Endothelial cell of umbilical vein (primary cell): ENCODE data around the gene NTN3. TPM values are rescaled to one million over a fixed set of nuclear protein-coding genes. Genes with fewer than 3 reads are reported as not detected.

Experiments used
- BruUV-seq: library from RNA; stranded (reverse); fragments of 400-500 nt; replicated peaks from 2 replicates; lab custom pipeline; 2021; lab: Mats Ljungman, UMichigan
- CTCF ChIA-PET: fragments of 300-600, 350-600 bp; sonication (Branson Sonifier 250); formaldehyde crosslinking; loops from one replicate; lab custom pipeline; 2021; ENCODE audit warnings: antibody characterized with exemption, inconsistent platforms; lab: Charles Lee
- POLR2A ChIA-PET: fragments of 300-600, 350-600 bp; sonication (Branson Sonifier 250); formaldehyde crosslinking; loops from one replicate; lab custom pipeline; 2021; ENCODE audit warnings: antibody characterized with exemption, inconsistent platforms; lab: Charles Lee
- DNase-seq: peaks from one replicate; pipeline ENCODE4 v3.0.0-alpha.2; 2011; ENCODE audit warnings: low read depth, low spot score
- FAIRE-seq: peaks from 2 replicates; lab custom pipeline; 2011; peaks lifted over from hg19 to GRCh38; lab: Jason Lieb, UNC
- H2AFZ ChIP-seq: 2 replicates; pipeline ENCODE4 v1.6.0; 2012; ENCODE audit warnings: low read depth, low read length, control low read depth, inconsistent platforms
- H3K27ac ChIP-seq: 2 replicates; pipeline ENCODE4 v1.5.1; 2011; ENCODE audit warnings: low read depth, mild to moderate bottlenecking, control low read depth, low read length, moderate library complexity; ENCODE audit not compliant: insufficient read depth
- H3K27me3 ChIP-seq, 2 experiments: 2 replicates each; pipeline versions ENCODE4 v1.6.0 to v1.6.1; 2011; ENCODE audit warnings: low read length in 2 of 2, mixed read lengths in 1 of 2; ENCODE audit not compliant: control insufficient read depth in 2 of 2, insufficient read depth in 2 of 2
- H3K36me3 ChIP-seq, 2 experiments: 2 replicates in 1 of 2; 3 replicates in 1 of 2; pipeline ENCODE4 v1.5.1; 2011; ENCODE audit warnings: low read length in 2 of 2, mild to moderate bottlenecking in 1 of 2, moderate library complexity in 1 of 2; ENCODE audit not compliant: control insufficient read depth in 2 of 2, insufficient read depth in 2 of 2; ENCODE audit errors: extremely low read depth in 1 of 2
- H3K4me1 ChIP-seq: 3 replicates; pipeline ENCODE4 v1.5.1; 2011; ENCODE audit warnings: mild to moderate bottlenecking, low read length; ENCODE audit not compliant: control insufficient read depth, insufficient read depth; ENCODE audit errors: extremely low read depth
- H3K4me2 ChIP-seq: 2 replicates; pipeline ENCODE4 v1.6.1; 2011; ENCODE audit warnings: low read length, control low read depth, mixed read lengths; ENCODE audit not compliant: insufficient read depth
- H3K4me3 ChIP-seq, 3 experiments: fragments of 200-600 bp in 1 of 3; sonication (generic), shearing (Covaris generic) in 1 of 3; replicated peaks in 1 of 3; 2 replicates each; pipeline ENCODE4 v1.5.1; 2011 to 2016; ENCODE audit warnings: control low read depth in 3 of 3, low read length in 3 of 3, mild to moderate bottlenecking in 2 of 3, inconsistent platforms in 1 of 3, low read depth in 1 of 3, moderate library complexity in 1 of 3; ENCODE audit not compliant: insufficient read depth in 1 of 3
- H3K79me2 ChIP-seq: 2 replicates; pipeline ENCODE4 v1.6.0; 2012; ENCODE audit warnings: low read length, inconsistent platforms; ENCODE audit not compliant: control insufficient read depth, insufficient read depth
- H3K9ac ChIP-seq: replicated peaks from 2 replicates; pipeline ENCODE3; 2011; ENCODE audit warnings: low read length, control low read depth; ENCODE audit not compliant: insufficient read depth; ENCODE audit errors: extremely low read depth
- H3K9me1 ChIP-seq: replicated peaks from 3 replicates; pipeline ENCODE4 v1.6.0; 2011; ENCODE audit warnings: mild to moderate bottlenecking, low read length; ENCODE audit not compliant: control insufficient read depth, insufficient read depth; ENCODE audit errors: extremely low read depth
- H3K9me3 ChIP-seq: replicated peaks from 2 replicates; pipeline ENCODE4 v1.5.1; 2012; ENCODE audit warnings: low read length, inconsistent platforms; ENCODE audit not compliant: control insufficient read depth, insufficient read depth
- H4K20me1 ChIP-seq: replicated peaks from 2 replicates; pipeline ENCODE3; 2011; ENCODE audit warnings: mild to moderate bottlenecking, low read length; ENCODE audit not compliant: control insufficient read depth, insufficient read depth; ENCODE audit errors: extremely low read depth
- CTCF ChIP-seq, 2 donors: IDR thresholded peaks; 1 replicate in 1 of 2; 2 replicates in 1 of 2; pipeline ENCODE4 v1.5.1; 2011; ENCODE audit warnings: low read length in 2 of 2, mild to moderate bottlenecking in 2 of 2, moderate library complexity in 2 of 2, control low read depth in 1 of 2, inconsistent platforms in 1 of 2, low read depth in 1 of 2; ENCODE audit not compliant: insufficient read depth in 1 of 2; ENCODE audit errors: extremely low read depth in 1 of 2
- EZH2 ChIP-seq: IDR thresholded peaks from 2 replicates; pipeline ENCODE4 v1.6.1; 2012; ENCODE audit warnings: borderline replicate concordance, low read depth, mild to moderate bottlenecking, moderate library complexity, low read length, inconsistent platforms; ENCODE audit not compliant: severe bottlenecking
- GATA2 ChIP-seq: IDR thresholded peaks from 2 replicates; pipeline ENCODE4 v1.7.0; 2011; ENCODE audit warnings: low read depth, mild to moderate bottlenecking, moderate library complexity, mixed read lengths, low read length; ENCODE audit not compliant: insufficient read length, insufficient read depth
- POLR2A ChIP-seq: IDR thresholded peaks from 2 replicates; pipeline ENCODE4 v1.6.1; 2012; ENCODE audit warnings: low read depth, mild to moderate bottlenecking, control low read depth, low read length
- POLR2AphosphoS5 ChIP-seq: IDR thresholded peaks from 2 replicates; pipeline ENCODE4 v1.6.1; 2012; ENCODE audit warnings: low read depth, mild to moderate bottlenecking, control low read depth, low read length, moderate library complexity; ENCODE audit not compliant: insufficient read depth
- dilution Hi-C: fragments of 300-500 bp; cut with MboI; formaldehyde crosslinking; loops from one replicate; pipeline ENCODE4 v1.15.0; 2019; ENCODE audit warnings: low sequenced_read_pairs; ENCODE audit not compliant: extremely low pct_ligation_motif_present
- intact Hi-C: fragments of 100-400 bp; cut with micrococcal nuclease; formaldehyde crosslinking; loops from one replicate; pipeline ENCODE4 v1.10.0; 2022
- polyA plus RNA-seq, 4 experiments: library from polyadenylated mRNA; depleted of rRNA in 3 of 4; stranded (reverse) in 3 of 4; unstranded in 1 of 4; fragments of >200 nt; gene quantifications; 2 replicates each; pipeline versions ENCODE4 v1.2.1 to v1.2.3, GENCODE V29; 2011 to 2012; ENCODE audit warnings: missing spikeins in 1 of 4
- total RNA-seq: library from RNA; stranded (reverse); gene quantifications from 2 replicates; pipeline ENCODE4 v1.2.3, GENCODE V29; 2021

NTN3 gene
- total and polyA plus RNA-seq, 2 donors (not counting 3 experiments of a cell fraction or from before 2014, with no cell fraction given) = 0.15 TPM; not detected in 1

DNA sequence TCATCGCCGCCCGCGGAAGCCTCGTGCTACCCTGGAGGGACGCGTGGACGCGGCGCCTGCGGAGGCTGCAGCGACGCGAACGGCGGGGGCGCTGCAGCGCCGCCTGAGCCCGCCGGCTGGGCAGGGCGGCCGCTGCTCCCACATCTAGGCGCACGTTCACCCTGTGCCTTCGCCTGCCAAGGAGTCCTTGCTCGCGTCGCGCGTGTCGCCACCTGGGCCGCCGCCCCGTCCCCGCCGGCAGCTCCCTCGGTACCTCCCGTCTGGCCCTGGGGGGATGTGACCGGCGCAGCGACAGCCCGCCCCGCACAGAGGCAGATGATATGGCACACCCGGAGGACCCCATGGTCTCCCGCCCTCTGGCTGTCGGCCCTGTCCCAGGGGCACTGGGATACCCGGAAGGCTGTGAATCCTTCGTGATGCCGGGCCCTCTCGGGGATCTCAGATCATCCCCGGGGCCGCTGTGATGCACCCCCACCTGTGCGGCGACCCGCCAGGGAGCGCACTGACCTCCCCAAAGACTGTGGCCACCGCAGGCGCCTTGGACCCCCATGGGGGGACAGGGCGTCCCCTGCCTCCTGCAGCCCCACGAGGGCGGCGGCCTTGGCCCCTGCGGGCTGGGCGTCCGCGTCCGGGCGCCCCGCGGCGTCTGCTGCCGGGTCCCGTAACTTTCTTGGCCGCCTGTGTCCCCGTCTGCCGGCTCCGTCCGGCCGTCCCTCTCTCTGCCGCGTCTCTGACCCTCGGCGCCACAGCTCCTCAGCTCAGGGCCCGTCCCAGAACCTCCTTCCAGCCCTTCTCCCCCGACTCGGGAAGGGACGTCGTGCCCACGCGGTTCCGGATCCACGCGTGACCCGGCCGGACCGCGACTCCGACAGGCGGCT is 3.1 kb downstream of the NTN3 start:
- Histone ChIP-seq H3K27me3 (peaks cover 15 to 22% of the 10 kb centered on the region in 2 experiments), H3K4me3 (peak overlapping the region; percentile 11 to 72 (median 33)), H4K20me1 (no peaks in the 10 kb centered on the region), H3K9me1 (no peaks in the 10 kb centered on the region), H3K4me1 (peaks cover 10% of the 10 kb centered on the region), H3K9me3 (no peaks in the 10 kb centered on the region), H3K79me2 (peaks cover 9% of the 10 kb centered on the region), H2AFZ (peak overlapping the region; percentile 83), H3K9ac (peak overlapping the region; percentile 53), H3K36me3 (no peaks in the 10 kb centered on the region), H3K27ac (peak overlapping the region; percentile 8), H3K4me2 (peak overlapping the region; percentile 90)
- dilution Hi-C loops (no loop called here), intact Hi-C loops (loop anchor here (1.0 to 2.0 kb wide), 2 partner anchors 14 to 27 kb away; partner anchors contain the start of gene TEDC2)
- FAIRE-seq (peak; percentile 67), DNase-seq (peak; percentile 44)
- ChIA-PET CTCF (interaction anchor here (0.9 to 2.8 kb wide), 5 partner anchors 12 to 177 kb away, joined by 3 to 10 read pairs (median 6); partner anchors contain the start of gene TEDC2), POLR2A (no interaction called here)
- TF ChIP-seq GATA2 (no peak), POLR2AphosphoS5 (peak; percentile 49), CTCF (IDR thresholded peaks at IDR 0.05; ENCODE audit: extremely low read depth in 1 of 2, insufficient read depth in 1 of 2, low read depth in 1 of 2, low read length in 2 of 2) (peak; percentile 38 to 45), POLR2A (no peak), EZH2 (peak; percentile 50)
- no TSS peak for BruUV-seq
